ENCODE results near the gene NOL11.

Gene NOL11

DNA sequence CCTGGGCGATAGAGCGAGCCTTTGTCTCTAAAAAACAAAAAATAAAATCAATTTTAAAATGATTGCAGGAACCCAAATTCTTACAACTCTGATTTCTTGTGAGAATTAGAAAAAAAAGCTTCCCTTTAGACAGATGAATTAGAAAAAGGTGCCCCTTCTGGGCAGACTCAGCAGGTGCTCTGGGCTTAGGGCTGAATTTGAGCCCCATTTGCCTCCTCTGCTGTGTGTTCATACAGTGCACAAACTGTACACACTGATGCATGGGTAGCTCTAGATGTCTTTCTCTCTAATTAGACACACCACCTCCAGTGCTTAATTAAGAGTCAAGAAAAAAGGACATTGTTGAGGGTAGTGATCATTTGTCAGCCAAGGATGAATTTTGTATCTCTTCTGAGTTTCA, 38.5 kb upstream of the NOL11 start:
- DNase-seq (ENCODE audit: low read depth): no peak
- TF ChIP-seq, protein P1, sequence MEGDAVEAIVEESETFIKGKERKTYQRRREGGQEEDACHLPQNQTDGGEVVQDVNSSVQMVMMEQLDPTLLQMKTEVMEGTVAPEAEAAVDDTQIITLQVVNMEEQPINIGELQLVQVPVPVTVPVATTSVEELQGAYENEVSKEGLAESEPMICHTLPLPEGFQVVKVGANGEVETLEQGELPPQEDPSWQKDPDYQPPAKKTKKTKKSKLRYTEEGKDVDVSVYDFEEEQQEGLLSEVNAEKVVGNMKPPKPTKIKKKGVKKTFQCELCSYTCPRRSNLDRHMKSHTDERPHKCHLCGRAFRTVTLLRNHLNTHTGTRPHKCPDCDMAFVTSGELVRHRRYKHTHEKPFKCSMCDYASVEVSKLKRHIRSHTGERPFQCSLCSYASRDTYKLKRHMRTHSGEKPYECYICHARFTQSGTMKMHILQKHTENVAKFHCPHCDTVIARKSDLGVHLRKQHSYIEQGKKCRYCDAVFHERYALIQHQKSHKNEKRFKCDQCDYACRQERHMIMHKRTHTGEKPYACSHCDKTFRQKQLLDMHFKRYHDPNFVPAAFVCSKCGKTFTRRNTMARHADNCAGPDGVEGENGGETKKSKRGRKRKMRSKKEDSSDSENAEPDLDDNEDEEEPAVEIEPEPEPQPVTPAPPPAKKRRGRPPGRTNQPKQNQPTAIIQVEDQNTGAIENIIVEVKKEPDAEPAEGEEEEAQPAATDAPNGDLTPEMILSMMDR (conservative IDR thresholded peaks at IDR 0.05; ENCODE audit: low read depth, low read length): no peak
- no peak overlapping the region for H3K4me3 ChIP-seq (ENCODE audit: low read depth, low read length)

- DNase-seq (ENCODE audit: low read depth): no peak
- TF ChIP-seq, protein P1 (conservative IDR thresholded peaks at IDR 0.05; ENCODE audit: low read depth, low read length): no peak
- no peak overlapping the region for H3K4me3 ChIP-seq (ENCODE audit: low read depth, low read length)
These were observed 38.0 kb upstream of the NOL11 start for GRCh38 chr17:67679721-67680120.

- TF ChIP-seq, protein P1 (conservative IDR thresholded peaks at IDR 0.05; ENCODE audit: low read depth, low read length): no peak
- H3K4me3 ChIP-seq (ENCODE audit: low read depth, low read length): no peak overlapping the region
- no peak for DNase-seq (ENCODE audit: low read depth)
These were observed 37.1 kb upstream of the NOL11 start for GRCh38 chr17:67680445-67681224.

- H3K4me3 ChIP-seq (ENCODE audit: low read depth, low read length): no peak overlapping the region
- TF ChIP-seq, protein P1 (conservative IDR thresholded peaks at IDR 0.05; ENCODE audit: low read depth, low read length): no peak
- DNase-seq (ENCODE audit: low read depth): no peak
These were observed 35.5 kb upstream of the NOL11 start for GRCh38 chr17:67682196-67682595.

DNA sequence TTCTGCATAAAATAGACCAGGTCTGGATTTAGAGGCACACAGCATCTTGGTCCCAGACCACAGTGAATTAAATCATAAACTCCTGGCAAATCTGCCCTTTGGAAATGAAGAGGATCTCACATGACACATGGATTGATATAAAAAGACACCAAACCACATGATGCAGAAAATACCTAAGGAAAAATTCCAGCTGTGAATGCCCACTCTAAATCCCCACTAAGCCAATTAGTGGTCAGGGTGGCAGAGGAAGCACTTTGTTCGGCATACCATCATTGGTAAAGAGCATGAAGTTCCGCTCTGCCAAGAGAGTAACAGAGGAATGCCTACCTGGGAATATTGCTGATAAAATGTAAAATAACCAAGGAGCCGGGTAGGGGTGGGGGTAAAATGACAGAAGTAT, 32.4 kb upstream of the NOL11 start:
- TF ChIP-seq, protein P1 (conservative IDR thresholded peaks at IDR 0.05; ENCODE audit: low read depth, low read length): no peak
- no peak for DNase-seq (ENCODE audit: low read depth)

DNA sequence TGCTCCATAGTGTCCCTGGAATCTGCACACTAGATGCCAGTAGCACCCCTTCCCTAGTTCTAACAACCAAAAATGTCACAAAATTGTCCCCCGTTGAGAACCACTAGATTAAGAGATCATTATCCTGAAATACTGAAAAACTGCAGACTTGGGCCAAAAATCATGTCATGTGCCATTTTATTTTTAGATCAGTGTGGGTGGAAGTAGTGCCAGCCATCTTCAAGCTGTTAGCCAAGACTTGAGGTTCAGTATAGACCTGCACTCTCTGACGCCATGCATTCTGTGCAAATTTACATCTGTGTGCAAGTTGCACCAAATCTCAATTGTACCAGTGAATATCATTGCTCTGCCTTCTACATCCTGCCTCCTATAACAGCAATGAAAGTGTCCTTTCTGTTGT, 31.5 kb upstream of the NOL11 start:
- TF ChIP-seq, protein P1 (conservative IDR thresholded peaks at IDR 0.05; ENCODE audit: low read depth, low read length): no peak

More for the DNA sequence above, 32.4 kb upstream of the NOL11 start:
- no peak overlapping the region for H3K4me3 ChIP-seq (ENCODE audit: low read depth, low read length)

DNA sequence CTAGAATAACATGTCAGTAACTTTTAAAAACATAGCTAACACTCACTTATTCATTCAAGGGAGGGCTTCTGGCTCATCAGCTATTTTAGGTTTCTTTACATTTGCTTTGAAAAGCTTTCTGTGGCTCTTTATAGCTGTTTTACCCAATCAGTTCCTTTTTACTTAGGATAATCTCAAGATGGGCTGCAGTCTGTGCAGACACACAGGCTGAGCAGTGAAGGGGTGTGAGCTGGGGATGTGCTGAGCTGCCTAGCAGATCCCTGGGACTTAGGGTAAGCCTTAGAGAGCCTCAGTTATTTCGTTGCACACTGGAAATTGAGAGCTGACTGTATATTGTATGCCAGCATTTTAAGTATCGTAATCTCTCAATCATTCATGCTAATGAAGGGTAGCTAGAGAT, 30.2 kb upstream of the NOL11 start:
- no peak for DNase-seq (ENCODE audit: low read depth)

More for the DNA sequence above, 31.5 kb upstream of the NOL11 start:
- no peak for DNase-seq (ENCODE audit: low read depth)
- H3K4me3 ChIP-seq (ENCODE audit: low read depth, low read length): no peak overlapping the region

More for the DNA sequence above, 30.2 kb upstream of the NOL11 start:
- TF ChIP-seq, protein P1 (conservative IDR thresholded peaks at IDR 0.05; ENCODE audit: low read depth, low read length): no peak
- no peak overlapping the region for H3K4me3 ChIP-seq (ENCODE audit: low read depth, low read length)
